HG03135 (cell line): ENCODE measurements around the gene DSCAML1.
A peak's percentile ranks its signal among the peaks of the same experiment; 100 is the strongest.

ENCODE experiments used
- ATAC-seq: cut with Tn5 transposase; IDR thresholded peaks from one replicate; pipeline ENCODE4 v1.9.1; 2021; ENCODE audit warnings: mild to moderate bottlenecking, moderate library complexity; ENCODE audit not compliant: unreplicated experiment

The DSCAML1 gene

DNA sequence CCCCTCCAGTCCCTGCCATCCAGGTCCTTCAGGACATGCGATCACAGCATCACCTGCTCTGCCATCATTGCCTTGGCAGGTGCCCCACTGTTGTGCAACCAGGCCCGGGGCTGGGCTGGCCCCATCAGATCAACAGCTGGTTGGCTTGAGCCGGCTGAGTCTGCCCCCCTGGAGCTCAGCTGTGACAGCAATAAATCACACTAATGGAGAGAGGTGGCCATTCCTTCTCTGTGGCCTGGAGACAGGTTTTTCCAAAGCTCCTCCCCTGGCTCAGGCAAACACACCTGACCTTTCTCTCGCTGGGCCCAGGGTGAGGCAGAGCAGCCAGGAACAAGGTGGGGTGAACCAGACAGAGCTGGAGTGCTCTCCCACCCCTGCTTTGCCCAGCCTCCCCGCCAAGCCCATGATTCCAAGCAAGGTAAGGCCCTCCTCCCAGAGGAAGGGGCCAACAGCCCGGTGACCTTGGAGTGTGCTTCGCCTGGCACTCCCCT is 36.4 kb upstream of the DSCAML1 start:
- no peak for ATAC-seq

DNA sequence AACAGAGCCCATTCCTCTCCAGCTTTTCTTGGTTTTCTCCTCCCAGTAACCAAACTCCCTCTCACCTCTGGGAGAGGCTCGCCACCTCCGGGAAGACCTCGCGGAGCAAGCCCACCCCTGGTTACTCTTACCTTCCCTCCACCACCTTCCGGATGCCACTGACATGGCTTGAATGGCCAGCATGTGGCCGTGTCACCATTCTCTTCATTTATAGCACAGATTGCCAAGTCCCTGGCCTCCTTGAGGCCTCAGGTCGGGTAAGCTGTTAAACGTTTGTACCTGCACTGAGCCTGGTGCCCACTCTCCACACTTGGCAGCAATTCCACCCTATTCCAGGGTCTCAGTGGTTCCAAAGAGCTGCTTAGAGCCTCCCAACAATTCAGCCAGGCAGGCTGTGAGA is 35.5 kb upstream of the DSCAML1 start:
- no peak for ATAC-seq

GRCh38 chr11:117831661-117832415 is 34.8 kb upstream of the DSCAML1 start:
- ATAC-seq, result no peak

- ATAC-seq, result no peak
Observed at GRCh38 chr11:117830674-117831351, 33.8 kb upstream of the DSCAML1 start.

DNA sequence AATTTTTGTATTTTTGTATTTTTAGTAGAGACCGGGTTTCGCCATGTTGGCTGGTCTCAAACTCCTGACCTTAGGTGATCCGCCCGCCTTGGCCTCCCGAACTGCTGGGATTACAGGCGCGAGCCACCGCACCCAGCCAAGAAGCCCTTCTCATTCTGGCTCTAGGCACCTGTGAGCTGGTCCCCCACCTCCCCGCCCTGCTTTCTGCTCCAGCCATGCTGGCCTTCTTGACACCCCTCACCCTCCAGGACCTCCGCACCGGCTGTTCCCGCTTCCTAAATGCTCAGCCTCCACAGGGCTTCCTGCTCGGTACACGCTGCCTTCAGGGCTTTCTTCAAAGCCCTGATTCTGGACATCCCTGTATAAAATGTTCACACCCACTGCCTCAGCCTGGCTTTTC is 33.1 kb upstream of the DSCAML1 start:
- ATAC-seq, result no peak

GRCh38 chr11:117829369-117829725 is 32.3 kb upstream of the DSCAML1 start:
- ATAC-seq, result no peak

GRCh38 chr11:117828611-117829368 is 31.8 kb upstream of the DSCAML1 start:
- ATAC-seq, result peak; percentile 61

DNA sequence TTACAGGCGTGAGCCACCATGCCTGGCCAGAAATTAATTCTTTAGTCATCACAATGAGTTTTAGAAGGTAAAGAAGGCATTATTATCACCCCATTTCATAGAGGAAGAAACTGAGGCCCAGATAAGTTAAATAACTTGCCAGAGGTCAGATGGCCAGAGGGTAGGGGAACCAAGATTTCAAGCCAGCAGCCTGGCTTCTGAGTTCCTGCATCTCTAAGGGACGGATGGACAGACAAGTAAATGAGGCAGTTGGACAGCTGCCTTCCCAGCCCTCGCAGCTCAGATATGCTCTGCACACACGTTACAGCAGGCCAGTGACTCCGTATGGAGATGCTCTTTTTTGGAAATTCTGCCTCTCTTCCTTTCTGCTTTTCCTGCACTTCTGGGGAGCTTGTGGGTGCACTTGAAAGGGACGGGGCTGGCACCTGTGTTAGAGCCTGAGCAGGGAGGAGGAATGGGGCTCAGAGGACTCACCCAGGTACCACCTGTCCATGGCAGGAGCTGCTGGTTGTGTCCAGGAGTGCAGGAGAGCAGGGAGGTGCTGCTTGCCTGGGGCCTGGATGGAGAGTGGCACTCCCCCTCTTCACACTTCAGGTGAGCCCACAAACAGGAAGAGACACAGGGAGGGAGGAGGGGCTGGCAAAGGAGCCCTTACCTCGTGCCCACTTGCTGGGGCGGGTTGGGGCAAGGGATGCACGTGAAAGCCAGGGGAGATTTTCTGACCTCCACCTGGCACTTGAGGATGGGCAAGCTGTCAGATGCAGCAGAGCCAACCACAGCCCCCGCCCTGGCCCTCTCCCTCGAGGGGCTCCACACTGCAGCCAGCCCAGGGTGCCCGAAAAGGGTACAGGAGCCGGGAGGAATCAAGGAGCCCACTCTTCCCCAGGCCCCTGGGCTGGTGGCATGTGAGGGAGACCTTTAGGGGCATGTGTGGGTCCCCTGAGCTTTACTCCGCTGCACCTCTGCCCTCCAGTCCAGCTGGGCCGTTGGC is 30.8 kb upstream of the DSCAML1 start:
- ATAC-seq, result peak; percentile 13

- no peak for ATAC-seq
Observed at GRCh38 chr11:117826832-117827231, 29.8 kb upstream of the DSCAML1 start.

- no peak for ATAC-seq
Observed at GRCh38 chr11:117826190-117826570, 29.2 kb upstream of the DSCAML1 start.

GRCh38 chr11:117825538-117826189 is 28.6 kb upstream of the DSCAML1 start:
- ATAC-seq, result no peak

- no peak for ATAC-seq
Observed at GRCh38 chr11:117824571-117825537, 27.8 kb upstream of the DSCAML1 start, which contains the start of gene FXYD2. Gene FXYD2, minus strand, starts transcription at chr11:117824744. Its CDS starts 66 bp downstream, at chr11:117824678.

DNA sequence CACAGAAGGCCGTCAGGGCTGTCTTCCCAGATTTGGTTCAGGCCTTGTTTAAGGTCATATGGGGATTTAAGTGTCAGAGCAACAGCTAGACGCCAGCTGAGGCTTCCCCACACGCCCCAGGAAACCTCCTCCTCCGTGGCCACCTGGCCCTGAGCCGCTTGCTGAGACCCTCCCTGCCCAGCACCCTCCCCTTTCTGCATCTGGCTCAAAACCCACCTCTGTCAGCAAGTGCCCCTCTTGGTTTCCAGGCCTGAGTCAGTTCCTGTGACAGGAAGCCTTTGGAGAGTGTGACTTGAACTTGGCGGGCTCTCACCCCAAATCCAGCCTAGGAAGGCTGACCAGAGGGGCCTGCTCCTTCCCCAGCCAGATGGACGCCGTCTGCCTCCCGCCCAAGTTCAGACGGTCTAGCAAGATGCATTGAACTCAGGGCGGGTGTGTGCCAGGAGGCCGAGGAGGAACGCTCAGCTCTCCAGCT is 27.0 kb upstream of the DSCAML1 start:
- no peak for ATAC-seq

DNA sequence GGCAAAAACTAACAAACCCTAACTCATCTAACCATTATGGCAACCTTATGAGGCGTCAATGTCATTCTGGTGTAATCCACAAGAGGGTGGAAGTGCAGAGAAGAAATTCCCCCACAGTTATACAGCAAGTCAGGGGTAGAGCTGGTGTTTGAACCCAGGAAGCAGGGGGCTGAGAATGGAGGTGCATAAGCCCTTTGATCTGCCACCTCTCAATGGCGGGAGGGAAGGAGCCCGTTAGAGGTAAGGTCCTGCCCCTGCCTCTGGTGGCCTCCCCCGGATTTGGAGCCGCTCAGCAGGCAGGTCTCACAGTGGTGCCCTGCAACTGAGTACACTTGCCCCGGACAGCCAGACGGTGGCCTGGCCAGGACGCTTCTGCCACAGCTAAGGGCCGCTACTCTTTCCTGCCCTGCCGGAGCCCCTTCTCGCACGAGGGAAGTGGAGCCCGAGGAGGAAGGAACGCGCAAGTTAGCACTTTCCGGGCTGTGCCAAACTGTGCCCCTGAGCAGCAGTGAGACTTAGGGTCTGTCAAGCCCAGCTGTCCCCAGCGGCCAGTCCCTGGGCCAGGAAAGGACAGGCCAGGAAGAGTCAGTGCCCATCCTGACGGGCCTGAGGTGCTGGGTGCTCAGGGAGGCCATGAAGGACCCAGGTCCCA is 26.4 kb upstream of the DSCAML1 start:
- ATAC-seq, result no peak

- no peak for ATAC-seq
Observed at GRCh38 chr11:117822074-117823033, 25.3 kb upstream of the DSCAML1 start.

DNA sequence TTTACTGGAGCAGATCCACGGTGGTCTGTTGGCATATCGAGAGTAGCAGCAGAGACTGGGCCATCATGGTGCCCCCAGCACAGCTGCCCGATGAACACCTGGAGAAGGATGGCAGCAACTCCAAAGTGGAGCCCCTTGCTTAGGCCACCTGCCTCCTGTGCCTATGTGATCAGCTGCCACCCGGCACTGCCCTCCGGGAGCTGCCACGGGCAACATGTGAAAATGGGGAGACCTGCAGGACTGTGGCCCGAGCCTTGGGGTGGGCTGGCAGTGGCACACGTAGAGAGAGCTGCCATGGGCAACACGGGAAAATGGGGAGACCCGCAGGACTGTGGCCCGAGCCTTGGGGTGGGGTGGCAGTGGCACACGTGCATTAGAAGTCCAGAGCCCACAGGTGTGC is 24.4 kb upstream of the DSCAML1 start:
- no peak for ATAC-seq

GRCh38 chr11:117820516-117820915 is 23.5 kb upstream of the DSCAML1 start:
- ATAC-seq, result no peak
